ENCODE measurements around the gene FAM241A.

The FAM241A gene

DNA sequence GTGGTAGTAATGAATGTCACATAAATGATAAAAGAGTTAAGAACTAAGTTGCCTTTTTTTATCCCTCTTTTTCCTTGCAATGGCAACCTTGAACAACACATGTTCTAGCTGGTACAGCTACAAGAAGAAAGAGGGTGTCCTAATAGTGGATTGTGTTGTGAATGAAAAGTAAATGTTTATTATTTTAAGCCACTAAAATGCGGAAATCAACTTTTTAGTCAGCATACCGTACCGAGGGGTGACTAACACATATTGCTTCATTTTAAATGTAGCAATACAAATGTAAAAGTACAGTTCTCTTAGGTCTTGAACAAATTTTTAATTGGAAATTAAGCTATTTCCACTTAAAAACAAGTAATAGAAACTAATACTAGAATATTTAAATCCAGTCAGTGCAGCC is 68.6 kb downstream of the FAM241A start:
- DNase-seq (ENCODE audit: low spot score in 2 of 2) (no peak), ATAC-seq (replicated peaks; ENCODE audit: extremely low read depth, poor library complexity, severe bottlenecking) (no peak)
- no peaks in the 10 kb centered on the region for H3K36me3 Mint-ChIP-seq (ENCODE audit: insufficient read depth)
- no peaks in the 10 kb centered on the region for H3K9me3 Mint-ChIP-seq
- no peaks in the 10 kb centered on the region for H3K27me3 Mint-ChIP-seq
- no peak overlapping the region for H3K27ac Mint-ChIP-seq (ENCODE audit: low read depth)
- H3K4me1 Mint-ChIP-seq, result no peaks in the 10 kb centered on the region
- H3K4me3 Mint-ChIP-seq, result no peak overlapping the region

DNA sequence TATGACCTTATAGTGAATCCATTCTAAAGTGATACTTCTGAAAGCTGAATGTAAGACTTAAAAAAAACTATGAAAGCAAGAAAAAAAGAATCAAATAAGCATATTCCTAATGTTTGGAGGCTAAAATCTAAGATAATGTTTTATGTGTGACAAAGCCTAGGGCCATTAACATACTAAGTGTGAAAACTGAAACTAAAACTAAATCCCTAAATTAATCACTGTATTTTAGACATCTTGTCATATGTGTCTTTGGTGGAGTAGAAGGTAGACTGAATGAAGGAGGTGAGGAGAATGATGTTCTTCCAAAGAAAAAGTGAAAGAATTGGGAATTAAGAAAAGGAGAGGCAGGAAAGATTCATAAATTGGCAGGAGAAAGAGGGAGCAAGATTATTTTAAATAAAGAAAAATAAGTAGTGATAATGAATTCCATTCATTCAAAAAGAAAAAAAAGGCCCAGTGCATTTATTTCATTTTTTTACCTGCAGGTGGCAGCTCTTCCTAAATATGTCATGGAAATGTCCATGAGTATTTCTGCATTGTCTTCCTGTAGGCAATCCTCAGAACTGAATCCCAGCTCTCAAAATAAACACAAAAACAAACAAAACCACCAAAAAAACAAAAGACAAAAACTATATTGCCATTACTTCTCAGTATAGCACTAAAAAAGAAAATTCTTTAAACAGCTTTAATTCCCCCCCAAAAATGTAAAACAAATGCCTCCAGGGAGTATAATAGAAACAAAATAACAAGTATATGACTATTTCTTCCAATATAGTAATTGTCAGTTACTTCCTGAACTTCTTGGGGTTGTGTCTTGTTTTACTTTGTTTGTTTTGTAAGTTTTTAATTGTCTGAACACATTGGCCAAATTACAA is 69.4 kb downstream of the FAM241A start:
- Mint-ChIP-seq H3K4me3 (no peak overlapping the region), H3K36me3 (ENCODE audit: insufficient read depth) (no peaks in the 10 kb centered on the region), H3K9me3 (no peaks in the 10 kb centered on the region)

DNA sequence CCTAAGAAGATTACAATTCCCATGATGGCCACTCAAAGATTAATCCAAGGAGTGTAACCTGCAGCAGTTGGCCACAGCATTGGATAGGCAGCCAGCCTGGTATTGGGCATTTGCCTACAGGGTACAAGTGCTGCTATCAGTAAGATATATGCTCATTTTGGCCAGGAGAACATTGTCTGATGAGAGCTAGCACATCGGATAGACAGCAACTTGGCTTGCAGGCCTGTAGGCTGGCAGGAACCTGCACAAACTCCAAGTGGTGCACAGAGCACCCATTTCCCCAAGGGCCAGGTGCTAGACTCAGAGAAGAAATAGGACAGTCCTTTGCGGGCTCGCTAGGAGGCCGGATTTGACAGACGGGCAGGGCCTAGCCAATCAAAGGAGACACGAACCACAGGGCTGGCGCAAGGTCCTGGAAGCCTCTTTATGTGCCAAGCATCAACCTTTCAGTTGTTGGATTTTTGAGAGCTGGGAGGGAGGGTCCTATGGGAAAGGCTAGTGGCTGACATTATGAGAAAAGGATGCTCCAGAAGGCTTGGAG is 74.6 kb downstream of the FAM241A start:
- Mint-ChIP-seq H3K36me3 (ENCODE audit: insufficient read depth) (no peaks in the 10 kb centered on the region), H3K27ac (ENCODE audit: low read depth) (no peak overlapping the region), H3K27me3 (peaks cover 2% of the 10 kb centered on the region), H3K9me3 (no peaks in the 10 kb centered on the region), H3K4me3 (no peak overlapping the region), H3K4me1 (no peaks in the 10 kb centered on the region)
- no peak for DNase-seq (ENCODE audit: low spot score in 2 of 2)
- no peak for ATAC-seq (replicated peaks; ENCODE audit: extremely low read depth, poor library complexity, severe bottlenecking)

More for the DNA sequence above, 69.4 kb downstream of the FAM241A start:
- H3K27me3 Mint-ChIP-seq, result no peaks in the 10 kb centered on the region
- DNase-seq (ENCODE audit: low spot score in 2 of 2), result no peak
- peak overlapping the region; percentile 4 for H3K27ac Mint-ChIP-seq (ENCODE audit: low read depth)
- no peak for ATAC-seq (replicated peaks; ENCODE audit: extremely low read depth, poor library complexity, severe bottlenecking)
- H3K4me1 Mint-ChIP-seq, result no peaks in the 10 kb centered on the region

DNA sequence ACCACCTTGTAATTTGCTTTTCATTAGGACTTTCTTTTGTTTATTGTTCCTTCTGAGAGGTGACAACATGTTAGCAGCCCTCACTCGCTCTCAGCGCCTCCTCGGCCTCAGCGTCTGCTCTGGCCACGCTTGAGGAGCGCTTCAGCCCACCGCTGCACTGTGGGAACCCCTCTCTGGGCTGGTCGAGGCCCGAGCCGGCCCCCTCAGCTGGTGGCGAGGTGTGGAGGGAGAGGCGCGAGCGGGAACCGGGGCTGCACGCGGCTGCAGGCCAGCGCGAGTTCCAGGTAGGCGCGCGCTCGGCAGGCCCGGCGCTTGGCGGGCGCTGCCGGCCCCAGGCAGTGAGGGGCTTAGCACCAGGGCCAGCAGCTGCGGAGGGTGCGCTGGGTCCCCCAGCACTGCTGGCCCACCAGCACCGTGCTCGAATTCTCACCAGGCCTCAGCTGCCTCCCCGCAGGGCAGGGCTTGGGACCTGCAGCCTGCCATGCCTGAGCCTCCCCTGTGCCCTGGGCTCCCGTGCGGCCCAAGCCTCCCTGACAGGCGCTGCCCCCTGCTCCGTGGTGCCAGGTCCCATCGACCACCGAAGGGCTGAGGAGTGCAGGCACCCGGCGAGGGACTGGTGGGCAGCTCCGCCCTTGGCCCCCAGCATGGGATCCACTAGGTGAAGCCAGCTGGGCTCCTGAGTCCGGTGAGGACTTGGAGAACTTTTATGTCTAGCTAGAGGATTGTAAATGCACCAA is 77.1 kb downstream of the FAM241A start:
- no peaks in the 10 kb centered on the region for H3K36me3 Mint-ChIP-seq (ENCODE audit: insufficient read depth)
- H3K27ac Mint-ChIP-seq (ENCODE audit: low read depth), result no peak overlapping the region
- peaks cover 9% of the 10 kb centered on the region for H3K27me3 Mint-ChIP-seq
- H3K4me3 Mint-ChIP-seq, result no peak overlapping the region
- H3K4me1 Mint-ChIP-seq, result no peaks in the 10 kb centered on the region
- H3K9me3 Mint-ChIP-seq, result no peaks in the 10 kb centered on the region
- ATAC-seq (replicated peaks; ENCODE audit: extremely low read depth, poor library complexity, severe bottlenecking), result no peak
- DNase-seq (ENCODE audit: low spot score in 2 of 2), result no peak

DNA sequence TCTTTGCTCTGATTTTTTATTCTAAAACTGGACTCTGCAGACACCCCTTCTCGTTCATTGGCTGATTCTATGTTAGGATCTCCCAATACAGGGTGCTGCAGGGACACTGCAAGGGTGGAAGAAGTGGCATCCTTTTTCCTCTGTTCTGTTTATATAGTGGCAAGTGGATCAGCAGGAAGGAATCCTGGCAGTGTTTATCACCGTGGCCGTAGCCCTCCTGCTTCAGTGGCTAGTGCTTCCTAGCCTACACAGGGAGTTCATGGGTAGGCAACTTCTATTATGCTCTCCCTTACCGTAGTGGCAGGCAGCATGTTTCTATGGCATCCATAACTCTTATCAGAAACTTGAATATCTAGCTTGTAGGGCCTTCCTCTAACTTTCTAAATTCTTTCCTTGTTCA is 79.9 kb downstream of the FAM241A start:
- H3K9me3 Mint-ChIP-seq, result no peaks in the 10 kb centered on the region
- ATAC-seq (replicated peaks; ENCODE audit: extremely low read depth, poor library complexity, severe bottlenecking) (no peak), DNase-seq (ENCODE audit: low spot score in 2 of 2) (no peak)
- H3K27me3 Mint-ChIP-seq, result peaks cover 9% of the 10 kb centered on the region
- no peak overlapping the region for H3K4me3 Mint-ChIP-seq
- no peaks in the 10 kb centered on the region for H3K36me3 Mint-ChIP-seq (ENCODE audit: insufficient read depth)
- no peaks in the 10 kb centered on the region for H3K4me1 Mint-ChIP-seq
- H3K27ac Mint-ChIP-seq (ENCODE audit: low read depth), result no peak overlapping the region

DNA sequence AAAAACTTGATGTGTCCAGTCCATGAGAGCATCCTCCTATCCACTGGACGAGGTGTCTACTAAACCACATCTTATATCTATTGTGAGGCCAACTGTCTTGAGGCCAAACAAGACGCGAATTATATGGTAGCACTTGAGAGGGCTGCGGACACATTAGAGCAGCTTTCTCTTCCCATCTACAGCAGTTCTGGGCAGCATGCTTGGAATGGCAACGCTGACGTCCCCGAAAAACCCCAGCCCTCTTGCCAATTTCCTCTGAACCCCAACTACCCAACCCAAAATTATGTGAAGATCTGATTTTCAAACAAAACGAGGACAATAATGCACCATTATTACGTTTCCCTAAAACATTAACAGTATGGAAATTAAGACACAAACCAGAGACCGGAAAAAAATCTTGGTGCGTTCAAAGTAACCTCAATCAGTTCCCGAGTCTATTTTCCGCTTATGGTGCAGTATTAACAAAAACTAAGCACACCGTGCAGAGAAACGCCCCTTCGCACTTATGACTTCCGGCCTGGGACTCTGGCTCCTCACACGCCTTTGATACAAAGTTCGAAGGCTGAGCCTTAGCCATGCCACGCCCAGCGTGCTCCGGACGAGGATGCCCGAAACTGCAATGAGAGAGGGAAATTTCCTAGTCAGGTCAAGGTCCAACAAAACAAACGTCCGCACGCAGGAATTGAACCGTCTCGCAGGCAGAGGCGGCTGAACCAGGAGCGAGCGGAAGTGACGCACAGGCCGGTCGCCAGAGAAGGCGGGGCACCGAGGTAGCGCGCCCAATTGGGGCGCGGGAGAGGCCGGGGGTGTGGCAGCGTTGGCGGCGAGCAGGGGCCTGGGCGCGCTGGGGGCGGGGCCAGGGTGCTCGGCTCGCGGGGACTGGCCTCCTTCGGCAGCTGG is 85.9 kb downstream of the FAM241A start:
- Mint-ChIP-seq H3K27ac (ENCODE audit: low read depth) (peak overlapping the region; percentile 95), H3K9me3 (no peaks in the 10 kb centered on the region), H3K4me1 (peaks cover 19% of the 10 kb centered on the region), H3K36me3 (ENCODE audit: insufficient read depth) (peaks cover 10% of the 10 kb centered on the region), H3K4me3 (peak overlapping the region; percentile 83), H3K27me3 (no peaks in the 10 kb centered on the region)
- ATAC-seq (replicated peaks; ENCODE audit: extremely low read depth, poor library complexity, severe bottlenecking) (peak; percentile 89), DNase-seq (ENCODE audit: low spot score in 2 of 2) (peak; percentile 92 to 96)

DNA sequence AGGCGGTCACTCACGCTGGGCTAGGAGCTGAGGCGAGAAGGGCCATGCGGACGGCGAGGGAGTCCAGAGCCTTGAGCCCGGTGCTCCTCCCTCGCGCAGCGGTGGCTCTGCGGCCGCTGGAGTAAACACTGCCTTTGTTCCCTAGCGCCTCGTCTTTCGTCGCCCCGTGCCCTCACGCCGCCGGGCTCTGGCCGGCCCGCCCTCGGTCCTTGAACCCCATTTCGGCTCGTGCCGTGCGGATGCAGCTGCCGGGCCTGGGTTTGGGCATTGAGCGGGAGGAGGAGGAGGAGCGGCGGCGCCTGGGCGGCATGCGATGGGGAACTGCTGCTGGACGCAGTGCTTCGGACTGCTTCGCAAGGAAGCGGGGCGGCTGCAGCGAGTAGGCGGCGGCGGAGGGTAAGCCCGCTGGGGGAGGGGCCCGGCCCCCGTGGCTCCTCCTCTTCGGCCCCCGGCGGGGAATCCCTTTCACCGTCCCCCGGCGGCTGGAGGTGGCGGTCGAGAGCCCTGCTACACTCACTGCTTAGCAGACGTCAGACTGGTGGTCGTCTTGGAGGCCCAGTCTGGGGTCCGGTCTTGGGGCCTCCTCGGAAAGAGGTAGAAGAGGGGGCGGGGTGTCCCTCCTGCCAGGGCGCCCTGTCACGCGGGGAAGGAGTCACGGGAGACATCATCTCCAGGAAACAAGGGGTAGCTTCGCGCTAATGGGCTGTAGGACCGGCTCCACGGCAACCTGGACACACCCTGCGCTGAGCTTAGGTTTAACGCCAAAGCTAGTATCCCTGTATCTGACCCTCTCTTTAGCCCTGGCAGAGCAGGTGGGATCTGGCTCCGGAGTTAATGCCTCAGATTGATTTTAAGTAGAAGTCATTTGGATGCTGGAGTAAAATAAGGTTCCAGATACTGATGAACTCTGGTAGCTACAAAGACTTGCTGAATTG is 86.8 kb downstream of the FAM241A start, which contains the start of gene AP1AR:
AP1AR (plus strand) TSS at position 9 of the 935 bp plus-strand sequence; CDS start at position 314, 305 bp downstream.
- H3K4me3 Mint-ChIP-seq, result peak within 1 kb of the TSS; percentile 83

DNA sequence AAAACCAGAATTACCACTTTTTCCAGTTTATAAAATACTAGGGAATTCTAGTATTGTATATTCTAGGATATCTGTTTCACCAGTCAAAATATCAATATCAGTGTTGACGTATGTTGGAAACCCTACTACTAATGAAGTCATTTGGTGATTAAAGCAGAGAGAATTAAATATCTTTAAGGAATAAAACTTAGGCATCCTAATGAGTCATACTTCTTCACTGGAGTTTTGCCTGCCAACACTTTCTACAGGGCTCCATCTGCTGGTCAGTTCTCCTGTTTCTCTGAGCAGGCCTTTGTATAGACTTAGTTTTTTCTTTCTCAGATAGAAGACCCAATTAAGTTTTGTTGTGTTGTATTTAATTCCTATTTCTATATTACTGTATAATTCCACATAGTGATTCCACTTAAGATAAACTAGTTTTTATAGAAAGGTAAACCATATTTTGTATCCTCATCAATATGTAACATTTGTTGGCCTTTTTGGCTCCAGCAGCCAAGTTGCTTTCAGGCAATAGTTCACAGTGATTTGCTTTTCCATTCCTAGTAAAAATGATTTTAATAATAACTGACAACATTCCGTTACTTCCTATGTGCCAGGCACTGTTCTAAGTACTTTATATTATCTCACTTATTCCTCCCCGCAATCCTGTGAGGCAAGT is 89.8 kb downstream of the FAM241A start:
- no peak for DNase-seq (ENCODE audit: low spot score in 2 of 2)
- no peak overlapping the region for H3K27ac Mint-ChIP-seq (ENCODE audit: low read depth)
- no peaks in the 10 kb centered on the region for H3K27me3 Mint-ChIP-seq
- peaks cover 12% of the 10 kb centered on the region for H3K36me3 Mint-ChIP-seq (ENCODE audit: insufficient read depth)
- no peak for ATAC-seq (replicated peaks; ENCODE audit: extremely low read depth, poor library complexity, severe bottlenecking)
- H3K4me1 Mint-ChIP-seq, result peaks cover 34% of the 10 kb centered on the region
- H3K9me3 Mint-ChIP-seq, result no peaks in the 10 kb centered on the region
- no peak overlapping the region for H3K4me3 Mint-ChIP-seq

More for the DNA sequence above, 86.8 kb downstream of the FAM241A start, which contains the start of gene AP1AR:
- DNase-seq (ENCODE audit: low spot score in 2 of 2), result peak; percentile 70 to 76
- Mint-ChIP-seq H3K36me3 (ENCODE audit: insufficient read depth) (peaks cover 11% of the 10 kb centered on the region), H3K9me3 (no peaks in the 10 kb centered on the region), H3K4me1 (peaks cover 19% of the 10 kb centered on the region), H3K27me3 (no peaks in the 10 kb centered on the region), H3K27ac (ENCODE audit: low read depth) (peak within 1 kb of the TSS; percentile 95)
- ATAC-seq (replicated peaks; ENCODE audit: extremely low read depth, poor library complexity, severe bottlenecking), result peak; percentile 59

DNA sequence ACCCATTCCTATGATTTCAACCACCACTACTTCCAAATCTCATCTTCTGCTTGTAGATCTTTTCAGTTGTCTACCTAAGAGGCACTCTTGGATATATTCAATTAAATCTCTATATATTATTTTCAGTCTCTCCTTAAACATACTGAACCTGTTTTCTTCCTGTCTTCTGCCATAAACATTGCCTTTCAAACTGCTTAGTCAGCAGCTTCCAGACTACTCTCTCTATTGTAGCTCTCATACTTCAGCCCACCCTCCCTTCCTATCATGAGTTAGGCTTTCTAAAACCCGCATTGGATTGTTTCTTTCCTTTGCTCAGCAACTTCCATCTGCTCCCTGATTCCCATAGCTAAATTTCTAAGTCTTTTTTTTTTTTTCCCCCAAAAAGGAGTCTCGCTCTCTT is 90.8 kb downstream of the FAM241A start:
- H3K9me3 Mint-ChIP-seq, result no peaks in the 10 kb centered on the region
- DNase-seq (ENCODE audit: low spot score in 2 of 2), result no peak
- peaks cover 36% of the 10 kb centered on the region for H3K4me1 Mint-ChIP-seq
- no peaks in the 10 kb centered on the region for H3K27me3 Mint-ChIP-seq
- no peak overlapping the region for H3K4me3 Mint-ChIP-seq
- H3K36me3 Mint-ChIP-seq (ENCODE audit: insufficient read depth), result peaks cover 10% of the 10 kb centered on the region
- no peak for ATAC-seq (replicated peaks; ENCODE audit: extremely low read depth, poor library complexity, severe bottlenecking)
- H3K27ac Mint-ChIP-seq (ENCODE audit: low read depth), result peak overlapping the region; percentile 2

DNA sequence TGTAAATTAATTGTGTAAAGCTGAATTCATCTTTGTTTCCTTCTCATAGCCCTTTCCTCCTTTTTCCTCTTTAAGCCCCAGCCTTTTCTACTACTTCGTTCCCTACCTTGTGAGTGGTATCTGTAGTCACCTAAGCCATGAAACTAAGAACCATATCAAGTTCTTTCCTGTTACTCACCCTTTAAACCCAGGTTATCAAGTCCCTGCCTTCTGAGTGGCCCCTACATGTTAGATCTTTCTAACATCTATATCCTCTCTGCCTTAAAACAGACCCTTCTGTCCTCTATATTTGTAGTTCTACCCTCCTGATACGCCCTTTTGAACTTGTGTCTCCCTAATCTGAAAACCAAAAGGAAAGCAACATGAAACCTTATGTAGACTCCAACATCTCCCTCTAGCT is 93.6 kb downstream of the FAM241A start:
- Mint-ChIP-seq H3K4me3 (no peak overlapping the region), H3K27me3 (no peaks in the 10 kb centered on the region), H3K36me3 (ENCODE audit: insufficient read depth) (peaks cover 3% of the 10 kb centered on the region), H3K4me1 (peaks cover 26% of the 10 kb centered on the region), H3K27ac (ENCODE audit: low read depth) (no peak overlapping the region), H3K9me3 (no peaks in the 10 kb centered on the region)
- no peak for ATAC-seq (replicated peaks; ENCODE audit: extremely low read depth, poor library complexity, severe bottlenecking)
- DNase-seq (ENCODE audit: low spot score in 2 of 2), result no peak

Measured in central memory CD8-positive, alpha-beta T cell (primary cell).